HG03575 (cell line): ENCODE data around the gene DMRT1.
"Not testable (repeated sequence)": the region's sequence is repeated elsewhere in the genome, so short reads cannot be mapped to it uniquely, and the experiment has no call there.

Experiments used
- ATAC-seq: cut with Tn5 transposase; IDR thresholded peaks from one replicate; pipeline ENCODE4 v1.9.1; 2021; ENCODE audit not compliant: unreplicated experiment, insufficient number of reproducible peaks, low FRiP score; ENCODE audit errors: extremely low read depth

The DMRT1 gene

GRCh38 chr9:911005-911404, 69.5 kb downstream of the DMRT1 start:
- ATAC-seq = no peak

DNA sequence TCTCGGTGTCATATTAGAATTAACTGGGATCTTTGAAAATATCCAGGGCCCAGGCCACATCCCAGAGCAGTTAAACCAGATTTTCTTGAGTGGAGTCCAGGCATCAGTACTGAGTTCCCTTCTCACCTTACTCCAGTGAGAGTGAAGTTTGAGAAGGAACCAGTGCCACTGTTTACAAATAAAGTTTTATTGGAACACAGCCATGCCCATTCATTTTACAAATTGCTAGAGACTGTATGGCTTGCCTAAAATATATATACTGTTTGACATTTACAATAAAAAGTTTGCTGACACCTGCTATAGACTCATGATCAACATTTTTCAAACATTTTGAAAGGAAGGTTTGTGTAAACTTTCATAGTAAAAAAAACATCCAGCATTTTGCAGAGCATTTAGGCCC, 71.3 kb downstream of the DMRT1 start:
- ATAC-seq = no peak

DNA sequence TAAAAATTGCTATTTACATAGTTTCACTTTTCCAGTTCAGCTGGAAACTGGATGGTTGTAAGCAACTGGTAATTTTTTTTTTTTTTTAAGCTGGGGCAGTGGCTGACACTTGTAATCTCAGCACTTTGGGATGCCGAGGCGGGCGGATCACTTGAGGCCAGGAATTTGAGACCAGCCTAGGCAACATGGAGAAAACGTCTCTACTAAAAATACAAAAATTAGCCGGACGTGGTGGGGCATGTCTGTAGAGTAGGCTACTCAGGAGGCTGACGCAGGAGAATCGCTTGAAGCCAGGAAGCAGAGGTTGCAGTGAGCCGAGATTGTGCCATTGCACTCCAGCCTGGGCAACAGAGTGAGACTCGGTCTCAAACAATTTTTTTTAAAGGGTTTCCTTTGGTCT, 72.0 kb downstream of the DMRT1 start:
- ATAC-seq = not testable (repeated sequence)

DNA sequence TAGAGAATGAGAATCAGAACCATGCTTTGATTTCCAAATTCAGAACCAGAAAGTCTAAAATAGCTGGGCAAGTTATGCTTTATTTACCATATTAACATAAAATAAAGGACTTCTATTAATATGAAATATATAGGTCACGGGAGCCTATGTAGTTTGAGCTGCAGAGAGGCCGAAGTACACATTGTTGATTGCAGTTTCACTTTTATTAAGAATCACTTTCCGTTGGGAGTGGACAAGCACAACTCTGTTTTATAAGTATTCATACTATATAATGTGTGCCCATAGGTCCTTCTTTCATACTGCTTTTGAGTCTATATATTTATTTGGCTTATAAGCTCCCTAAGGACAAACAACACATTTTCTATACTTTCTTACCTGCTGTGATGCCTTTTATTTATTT, 76.2 kb downstream of the DMRT1 start:
- no peak for ATAC-seq

DNA sequence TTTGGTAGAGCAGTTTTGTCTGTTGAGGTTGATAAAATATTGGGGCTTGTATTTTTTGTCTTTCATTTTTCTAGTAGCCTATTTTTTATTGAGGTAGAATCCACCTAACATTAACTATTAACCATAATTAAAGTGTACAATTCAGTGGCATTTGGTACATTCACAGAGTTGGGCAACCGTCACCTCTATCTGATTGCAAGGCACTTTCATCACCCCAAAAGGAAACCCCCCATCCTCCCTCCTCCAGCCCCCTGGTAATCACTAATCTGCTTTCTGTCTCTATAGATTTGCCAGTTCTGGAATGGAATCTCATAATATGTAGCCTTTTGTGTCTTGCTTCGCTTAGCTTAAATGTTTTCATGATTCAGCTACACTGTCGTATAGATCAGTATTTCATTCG, 79.4 kb downstream of the DMRT1 start:
- ATAC-seq = no peak

DNA sequence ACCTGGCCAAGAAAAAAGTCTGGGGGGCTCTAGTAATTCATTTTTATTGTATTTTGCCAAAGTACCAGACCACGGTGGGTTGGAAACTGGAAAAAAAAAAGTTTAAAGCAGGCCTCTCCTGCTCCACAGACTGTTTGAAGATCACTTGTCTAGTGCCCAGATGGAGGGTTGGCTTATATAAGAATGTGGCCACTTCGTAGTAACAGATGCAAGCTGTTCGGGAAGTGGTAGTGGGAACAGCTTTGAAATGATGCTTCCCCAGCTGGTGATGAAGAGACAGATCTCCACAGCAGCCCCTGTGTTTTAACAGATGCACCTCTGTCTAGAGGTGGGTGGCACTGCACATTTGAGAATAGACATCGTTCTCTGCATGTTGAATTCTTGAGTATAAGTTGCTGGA, 80.7 kb downstream of the DMRT1 start:
- no peak for ATAC-seq

DNA sequence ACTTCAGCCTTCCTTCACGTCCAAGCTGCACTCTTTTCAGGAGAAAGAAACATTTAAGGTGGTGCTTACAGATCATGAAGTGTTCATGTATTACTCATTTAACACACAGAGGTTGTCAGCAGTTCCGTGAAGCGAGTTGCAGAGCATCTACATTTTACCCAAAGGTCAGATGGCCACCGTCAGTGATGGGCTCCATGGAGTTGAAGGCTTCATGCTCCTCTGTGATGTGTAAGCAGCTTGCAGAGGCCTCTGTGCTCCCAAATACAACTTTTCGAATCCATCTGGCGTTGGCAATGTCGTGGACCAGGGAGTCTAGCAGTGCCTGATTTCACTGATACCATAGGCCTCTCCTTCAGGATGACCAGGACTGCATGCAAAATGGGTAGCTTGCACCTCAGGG, 81.2 kb downstream of the DMRT1 start:
- no peak for ATAC-seq

DNA sequence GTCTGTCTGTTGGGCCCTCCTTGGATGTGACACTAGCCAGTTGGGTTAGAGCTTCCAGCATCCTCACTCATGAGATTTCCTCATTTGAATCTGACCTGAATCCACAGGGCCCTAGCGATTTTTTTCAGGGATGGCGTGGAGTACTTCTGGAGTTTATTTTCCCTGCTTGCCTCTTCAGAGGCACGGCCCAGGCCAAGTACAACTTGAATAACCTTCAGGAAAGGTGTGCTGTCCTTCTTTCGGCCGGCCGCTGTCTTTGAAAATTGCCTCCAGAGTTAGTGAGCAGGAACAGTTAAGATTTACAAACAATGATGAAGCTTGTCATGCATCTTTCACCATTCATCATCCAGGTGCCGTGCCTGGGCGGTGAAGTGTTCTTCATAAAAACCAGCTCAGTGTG, 85.5 kb downstream of the DMRT1 start:
- ATAC-seq = no peak

DNA sequence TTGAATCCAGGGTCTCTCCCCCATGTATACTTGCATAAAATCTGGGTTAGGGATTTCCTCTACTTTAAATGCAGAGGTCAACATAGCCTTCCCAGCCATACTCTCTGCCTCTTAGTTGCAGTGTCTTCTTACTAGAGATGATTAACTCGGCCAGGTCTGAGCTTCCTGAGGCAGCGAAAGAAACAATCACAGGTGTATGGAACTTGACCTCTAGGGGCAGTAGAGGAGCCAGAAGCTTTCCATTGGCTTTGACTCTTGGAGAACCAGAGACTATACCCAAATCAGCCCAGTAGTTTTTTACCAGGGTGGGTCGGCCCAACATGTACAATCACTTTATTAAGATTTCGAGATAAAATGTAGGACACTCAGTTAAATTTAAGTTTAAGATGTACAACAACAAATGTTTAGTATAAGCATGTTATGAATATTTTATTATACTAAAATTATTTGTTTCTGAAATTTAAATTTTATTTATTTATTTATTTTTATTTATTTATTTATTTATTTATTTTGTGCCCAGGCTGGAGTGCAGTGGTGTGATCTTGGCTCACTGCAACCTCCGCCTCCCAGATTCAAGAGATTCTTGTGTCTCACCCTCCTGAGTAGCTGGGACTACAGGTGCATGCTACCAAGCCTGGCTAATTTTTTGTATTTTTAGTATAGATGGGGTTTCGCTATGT, 87.0 kb downstream of the DMRT1 start:
- ATAC-seq = no peak

DNA sequence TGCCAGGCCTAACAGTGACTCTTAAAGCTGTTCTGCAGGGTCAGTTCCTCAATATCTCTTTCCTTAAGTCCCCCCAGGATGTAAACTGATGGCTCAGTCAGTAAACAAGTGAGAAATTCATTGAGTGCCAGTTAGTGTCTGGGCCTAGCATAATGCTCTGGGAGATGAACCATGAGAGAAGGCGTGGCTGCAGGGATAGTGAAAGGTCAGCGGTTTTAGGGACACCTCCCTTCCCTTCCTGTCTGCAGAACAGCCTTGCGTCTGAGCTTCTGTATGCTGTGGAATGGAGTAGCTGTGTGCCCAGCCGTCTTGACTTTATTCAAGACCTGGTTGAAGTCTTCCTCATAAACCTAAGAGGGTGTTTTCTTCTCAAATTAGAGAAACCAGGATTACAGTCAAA, 88.2 kb downstream of the DMRT1 start:
- no peak for ATAC-seq

DNA sequence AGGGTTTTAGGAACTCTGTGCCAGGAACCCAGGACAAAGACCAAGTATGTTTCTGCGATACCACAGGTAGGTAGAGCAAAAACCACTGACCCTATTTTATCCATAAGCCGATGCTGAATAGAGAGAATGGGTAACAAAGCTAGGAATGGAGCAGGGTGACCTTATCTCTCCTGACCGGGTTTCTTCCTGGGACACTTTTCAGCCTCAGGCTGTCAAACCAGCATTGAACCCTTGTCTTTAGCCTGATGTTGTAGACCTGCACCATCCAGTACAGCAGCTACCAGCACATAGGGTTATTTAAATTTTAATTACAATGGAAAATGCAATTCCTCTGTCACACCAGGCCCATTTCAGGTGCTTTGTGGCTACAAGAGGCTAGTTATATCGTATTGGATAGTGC, 91.9 kb downstream of the DMRT1 start:
- ATAC-seq = no peak

- no peak for ATAC-seq
Measured at GRCh38 chr9:935348-935965, 94.0 kb downstream of the DMRT1 start.

DNA sequence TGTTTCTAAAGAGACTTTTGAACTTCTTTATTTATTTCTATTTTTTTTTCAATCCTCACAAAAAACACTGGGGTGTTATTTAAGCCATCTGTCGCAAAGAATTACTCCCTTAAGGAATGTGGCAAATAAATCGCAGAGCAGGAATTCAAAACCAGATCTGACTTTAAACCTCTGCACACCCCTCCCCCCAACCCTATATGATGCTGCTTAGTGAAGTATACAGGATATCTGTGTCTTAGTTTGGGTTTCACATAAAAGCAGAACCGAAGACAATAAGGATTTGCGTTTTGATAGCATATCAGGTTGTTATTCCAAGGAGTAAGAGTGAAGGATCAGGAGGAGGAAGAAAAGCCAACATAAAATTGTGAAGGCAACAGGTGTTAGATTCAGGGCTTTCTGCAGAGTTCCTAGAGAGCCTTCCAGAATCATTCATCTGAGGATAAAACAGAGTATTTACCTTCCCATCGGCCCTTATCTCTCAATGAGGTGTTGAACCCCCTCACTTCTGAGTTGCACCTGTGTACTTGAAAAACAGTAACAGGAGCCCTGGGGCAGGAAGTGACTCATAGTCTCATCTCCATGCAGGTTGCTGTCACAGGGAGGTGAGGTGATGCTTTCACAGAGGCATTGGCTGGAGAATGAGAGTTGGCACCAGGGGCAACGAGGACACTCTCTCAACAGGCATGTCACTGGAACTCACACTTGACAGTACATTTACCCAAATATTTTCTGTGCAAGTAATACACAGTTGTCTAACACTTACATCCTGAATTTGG, 101.5 kb downstream of the DMRT1 start:
- ATAC-seq = no peak

- ATAC-seq = no peak
Measured at GRCh38 chr9:947985-948384, 106.5 kb downstream of the DMRT1 start.

DNA sequence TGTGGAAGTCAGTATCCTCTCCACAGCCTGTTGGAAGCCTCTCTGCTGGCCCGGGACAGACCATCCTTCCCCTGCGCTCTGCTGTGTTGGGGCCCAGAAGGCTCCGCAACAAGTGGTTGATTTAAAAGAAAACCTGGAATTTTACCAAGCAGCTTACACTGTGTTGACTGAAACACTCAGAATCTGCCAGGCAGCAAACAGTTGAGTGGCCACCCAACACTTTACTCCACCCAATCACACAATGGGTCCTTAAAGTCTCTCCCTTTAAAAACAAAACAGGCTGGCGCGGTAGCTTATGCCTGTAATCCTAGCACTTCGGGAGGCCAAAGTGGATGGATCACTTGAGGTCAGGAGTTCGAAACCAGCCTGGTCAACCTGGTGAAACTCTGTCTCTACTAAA, 107.0 kb downstream of the DMRT1 start:
- no peak for ATAC-seq

DNA sequence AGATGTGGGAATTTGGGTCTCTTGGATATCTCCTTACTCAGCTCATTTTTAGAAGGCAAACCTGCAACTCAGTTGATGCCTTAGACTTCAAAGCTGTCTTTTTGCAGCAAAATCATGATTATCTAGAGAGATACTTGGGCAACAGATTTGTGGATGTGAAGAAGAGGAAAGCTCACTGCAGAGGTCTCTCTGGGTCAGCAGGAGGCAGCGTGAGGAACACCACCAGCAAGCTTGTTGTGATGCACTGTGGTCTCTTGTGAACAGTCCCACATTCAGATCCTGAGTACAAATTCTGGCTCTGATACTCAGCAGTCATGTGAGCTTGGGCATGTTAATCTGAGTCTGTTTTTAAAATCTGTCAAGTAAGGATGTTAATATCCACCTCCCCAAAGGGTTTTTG, 108.6 kb downstream of the DMRT1 start:
- ATAC-seq = no peak

DNA sequence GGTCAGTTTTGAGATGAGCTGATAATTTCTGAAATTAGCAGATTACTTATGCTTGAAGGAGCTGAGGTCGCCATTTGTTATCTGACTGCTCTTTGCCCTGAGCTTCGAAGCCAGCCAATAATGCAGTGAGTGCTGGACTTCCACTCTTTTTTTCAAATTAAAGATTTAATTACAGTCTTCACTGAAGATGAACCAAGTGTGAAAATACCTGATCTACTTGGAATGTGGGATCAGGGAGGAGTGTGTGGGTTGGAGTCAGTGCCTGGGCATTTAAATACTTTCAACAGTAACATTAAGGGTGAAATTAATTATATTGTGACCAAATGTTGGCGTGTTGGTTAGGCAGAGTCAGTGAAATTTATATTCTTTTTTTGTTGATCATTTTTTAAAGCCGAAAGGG, 111.0 kb downstream of the DMRT1 start:
- ATAC-seq = no peak

- no peak for ATAC-seq
Measured at GRCh38 chr9:959105-959504, 117.6 kb downstream of the DMRT1 start.

DNA sequence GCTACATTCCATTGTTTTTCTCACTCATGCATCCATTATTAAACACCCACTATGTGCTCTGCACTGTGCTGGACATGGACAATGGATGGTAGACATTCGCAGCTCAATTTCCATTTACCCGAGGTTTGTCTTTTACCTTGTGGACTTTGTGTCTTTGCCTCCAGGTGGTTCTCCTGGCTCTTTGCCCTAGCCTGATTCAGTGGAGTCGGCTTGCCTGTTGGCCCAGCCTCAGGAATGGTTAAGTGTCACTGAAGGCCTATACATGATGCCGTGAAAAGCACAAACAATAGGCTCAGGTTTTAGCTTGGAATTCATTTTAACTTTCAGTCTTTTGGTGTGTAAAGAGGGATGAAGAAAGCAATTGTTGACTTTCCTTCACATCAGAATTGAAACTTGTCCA, 118.4 kb downstream of the DMRT1 start:
- ATAC-seq = no peak

DNA sequence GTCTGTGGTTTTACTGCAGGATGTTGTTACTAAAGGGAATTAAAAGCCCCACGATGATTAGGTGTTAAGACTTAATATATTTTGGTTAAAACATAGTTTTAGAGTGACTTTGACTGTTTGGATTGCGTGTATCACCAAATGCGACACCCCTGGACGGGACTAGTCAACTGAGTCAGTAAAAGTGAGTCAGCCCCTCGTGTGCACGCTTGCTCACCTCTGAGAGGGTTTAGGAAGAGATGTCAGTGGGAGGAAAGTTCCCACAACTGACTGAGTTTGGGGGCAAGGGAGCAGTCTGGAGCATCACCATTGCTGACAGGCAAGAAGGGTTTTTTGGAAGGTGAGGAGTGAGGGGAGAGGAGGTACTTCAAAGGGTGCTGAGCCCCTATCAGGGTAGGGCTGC, 120.5 kb downstream of the DMRT1 start:
- ATAC-seq = no peak
